Gastroesophageal sphincter (tissue), 4 donors: ENCODE data around the gene PRR15. TPM values are rescaled to one million over a fixed set of nuclear protein-coding genes. Genes with fewer than 3 reads are reported as not detected.

Source experiments
- ATAC-seq: fragments of 150-250 bp; one replicate; pipeline ENCODE4 v1.9.1; 2016; ENCODE audit warnings: mild to moderate bottlenecking, moderate library complexity
- H3K27ac ChIP-seq, 4 donors: fragments of 200-600 bp; sonication (generic) in 3 of 4; 1 replicate in 3 of 4; 2 replicates in 1 of 4; pipeline ENCODE4 v1.5.1; 2016 to 2019
- H3K27me3 ChIP-seq: fragments of 200-600 bp; sonication (generic); one replicate; pipeline ENCODE4 v1.5.1; 2019
- H3K36me3 ChIP-seq, 2 donors: fragments of 200-600 bp; sonication (generic); one replicate each; pipeline ENCODE4 v1.5.1; 2019; ENCODE audit warnings: control low read depth in 1 of 2
- H3K4me1 ChIP-seq, 3 donors: fragments of 200-600 bp; sonication (generic); 1 replicate in 2 of 3; 2 replicates in 1 of 3; pipeline ENCODE4 v1.5.1; 2016 to 2019; ENCODE audit warnings: control low read depth in 2 of 3
- H3K4me3 ChIP-seq, 2 donors: fragments of 200-600 bp; sonication (generic); one replicate each; pipeline ENCODE4 v1.5.1; 2019; ENCODE audit warnings: mild to moderate bottlenecking in 1 of 2, moderate library complexity in 1 of 2
- H3K9me3 ChIP-seq, 3 donors: fragments of 200-600 bp; sonication (generic); one replicate each; pipeline ENCODE4 v1.5.1; 2017 to 2019; ENCODE audit warnings: control low read depth in 2 of 3
- EP300 ChIP-seq: sonication (generic); formaldehyde crosslinking; IDR thresholded peaks from one replicate; pipeline ENCODE4 v1.6.1; 2017; ENCODE audit warnings: antibody characterized with exemption, mild to moderate bottlenecking
- POLR2A ChIP-seq, 2 donors: fragments of 450-650 bp; IDR thresholded peaks; one replicate each; pipeline ENCODE4 v1.6.1; 2017; ENCODE audit warnings: antibody characterized with exemption in 2 of 2, mild to moderate bottlenecking in 2 of 2, moderate library complexity in 1 of 2
- POLR2AphosphoS5 ChIP-seq: sonication (generic); formaldehyde crosslinking; IDR thresholded peaks from one replicate; pipeline ENCODE4 v1.6.1; 2017; ENCODE audit warnings: antibody characterized with exemption
- WGBS, 2 donors: methylation state at CpG; one replicate each; pipeline ENCODE4 v1.1.5; 2018; ENCODE audit warnings: low coverage in 1 of 2; 5-methylcytosine and 5-hydroxymethylcytosine counted together
- total RNA-seq, 4 donors: library from RNA; depleted of rRNA; stranded (reverse); fragments of >200 nt; gene quantifications; one replicate each; pipeline ENCODE4 v1.1.0, GENCODE V29; 2016
- TF ChIP-seq, protein P1 (sequence below), 4 experiments: fragments of 200-600 bp in 2 of 4; fragments of 450-650 bp in 2 of 4; sonication (generic) in 1 of 4; IDR thresholded peaks; one replicate each; pipeline ENCODE4 v1.5.1; 2017 to 2019; ENCODE audit warnings: antibody characterized with exemption in 4 of 4, mild to moderate bottlenecking in 2 of 4, moderate library complexity in 2 of 4

PRR15 gene
- total RNA-seq, 4 donors from 2014 or later: 0.35 TPM; not detected in 3

GRCh38 chr7:29567174-29567573 is 3.5 kb downstream of the PRR15 start:
- ATAC-seq: no peak
- Histone ChIP-seq H3K4me1 (peaks cover 0 to 43% (median 15%) of the 10 kb centered on the region in 3 donors), H3K36me3 (no peaks in the 10 kb centered on the region), H3K9me3 (no peaks in the 10 kb centered on the region), H3K27me3 (peaks cover 63% of the 10 kb centered on the region), H3K27ac (no peak overlapping the region), H3K4me3 (no peak overlapping the region)
- TF ChIP-seq POLR2A (IDR thresholded peaks at IDR 0.05): no peak
- TF ChIP-seq EP300: no peak
- TF ChIP-seq, protein P1, sequence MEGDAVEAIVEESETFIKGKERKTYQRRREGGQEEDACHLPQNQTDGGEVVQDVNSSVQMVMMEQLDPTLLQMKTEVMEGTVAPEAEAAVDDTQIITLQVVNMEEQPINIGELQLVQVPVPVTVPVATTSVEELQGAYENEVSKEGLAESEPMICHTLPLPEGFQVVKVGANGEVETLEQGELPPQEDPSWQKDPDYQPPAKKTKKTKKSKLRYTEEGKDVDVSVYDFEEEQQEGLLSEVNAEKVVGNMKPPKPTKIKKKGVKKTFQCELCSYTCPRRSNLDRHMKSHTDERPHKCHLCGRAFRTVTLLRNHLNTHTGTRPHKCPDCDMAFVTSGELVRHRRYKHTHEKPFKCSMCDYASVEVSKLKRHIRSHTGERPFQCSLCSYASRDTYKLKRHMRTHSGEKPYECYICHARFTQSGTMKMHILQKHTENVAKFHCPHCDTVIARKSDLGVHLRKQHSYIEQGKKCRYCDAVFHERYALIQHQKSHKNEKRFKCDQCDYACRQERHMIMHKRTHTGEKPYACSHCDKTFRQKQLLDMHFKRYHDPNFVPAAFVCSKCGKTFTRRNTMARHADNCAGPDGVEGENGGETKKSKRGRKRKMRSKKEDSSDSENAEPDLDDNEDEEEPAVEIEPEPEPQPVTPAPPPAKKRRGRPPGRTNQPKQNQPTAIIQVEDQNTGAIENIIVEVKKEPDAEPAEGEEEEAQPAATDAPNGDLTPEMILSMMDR (IDR thresholded peaks at IDR 0.05): no peak
- TF ChIP-seq POLR2AphosphoS5: no peak
- WGBS, 2 donors: 78 to 94% methylated on average over 2 of the region's 2 CpGs

- Histone ChIP-seq H3K27ac (no peak overlapping the region), H3K4me3 (no peak overlapping the region), H3K36me3 (no peaks in the 10 kb centered on the region), H3K4me1 (peaks cover 0 to 21% (median 5%) of the 10 kb centered on the region in 3 donors), H3K9me3 (no peaks in the 10 kb centered on the region), H3K27me3 (peaks cover 38% of the 10 kb centered on the region)
- ATAC-seq: no peak
- WGBS, 2 donors: 59 to 63% methylated on average over 6 of the region's 6 CpGs
- no peak for TF ChIP-seq POLR2AphosphoS5
- TF ChIP-seq POLR2A (IDR thresholded peaks at IDR 0.05): no peak
- TF ChIP-seq EP300: no peak
- TF ChIP-seq, protein P1 (IDR thresholded peaks at IDR 0.05): no peak
These were observed 6.0 kb downstream of the PRR15 start for GRCh38 chr7:29569648-29570047.

- TF ChIP-seq POLR2A (IDR thresholded peaks at IDR 0.05) (no peak), POLR2AphosphoS5 (no peak), EP300 (no peak)
- TF ChIP-seq, protein P1 (IDR thresholded peaks at IDR 0.05): no peak
- Histone ChIP-seq H3K4me3 (no peak overlapping the region), H3K4me1 (no peaks in the 10 kb centered on the region), H3K27ac (no peak overlapping the region), H3K27me3 (peaks cover 16% of the 10 kb centered on the region), H3K36me3 (no peaks in the 10 kb centered on the region), H3K9me3 (peaks cover 0 to 7% (median 0%) of the 10 kb centered on the region in 3 donors)
- 93 to 100% methylated on average over 1 to 2 of the region's 2 CpGs for WGBS, 2 donors
- ATAC-seq: no peak
These were observed 8.9 kb downstream of the PRR15 start for GRCh38 chr7:29572558-29572957.

DNA sequence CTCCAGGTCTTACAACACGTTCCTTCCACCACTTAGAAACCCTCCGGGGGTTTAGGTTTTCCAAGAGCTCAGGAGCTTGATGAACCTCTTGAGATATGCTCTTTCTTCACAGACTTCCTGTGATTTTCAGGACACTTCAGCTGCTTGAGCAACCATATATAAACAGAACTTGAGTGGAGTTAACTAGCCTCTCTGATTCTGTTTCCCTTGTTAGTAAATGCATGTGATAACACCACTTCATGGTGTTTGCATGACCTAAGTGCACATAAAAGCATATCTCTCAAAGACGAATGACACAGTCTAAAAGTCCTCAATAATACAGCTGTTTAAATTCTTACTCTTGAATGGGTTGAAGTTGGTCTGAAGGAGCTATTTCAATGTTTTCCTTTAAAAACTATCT is 9.9 kb downstream of the PRR15 start:
- WGBS, 2 donors: 64 to 82% methylated on average over 3 of the region's 3 CpGs
- no peak overlapping the region for H3K27ac ChIP-seq

GRCh38 chr7:29574659-29575058 is 11.0 kb downstream of the PRR15 start:
- Histone ChIP-seq H3K27me3 (peaks cover 9% of the 10 kb centered on the region), H3K4me3 (no peak overlapping the region), H3K4me1 (no peaks in the 10 kb centered on the region), H3K27ac (no peak overlapping the region), H3K9me3 (peaks cover 0 to 10% (median 0%) of the 10 kb centered on the region in 3 donors), H3K36me3 (no peaks in the 10 kb centered on the region)
- no peak for TF ChIP-seq POLR2A (IDR thresholded peaks at IDR 0.05)
- TF ChIP-seq, protein P1 (IDR thresholded peaks at IDR 0.05): no peak
- no peak for TF ChIP-seq POLR2AphosphoS5
- no peak for TF ChIP-seq EP300
- ATAC-seq: no peak
- 86 to 92% methylated on average over 1 to 3 of the region's 3 CpGs for WGBS, 2 donors

More for the DNA sequence above, 9.9 kb downstream of the PRR15 start:
- TF ChIP-seq POLR2A (IDR thresholded peaks at IDR 0.05) (no peak), EP300 (no peak), POLR2AphosphoS5 (no peak)
- TF ChIP-seq, protein P1 (IDR thresholded peaks at IDR 0.05): no peak
- Histone ChIP-seq H3K27me3 (peaks cover 11% of the 10 kb centered on the region), H3K4me3 (no peak overlapping the region), H3K9me3 (peaks cover 0 to 10% (median 0%) of the 10 kb centered on the region in 3 donors), H3K4me1 (no peaks in the 10 kb centered on the region), H3K36me3 (no peaks in the 10 kb centered on the region)
- no peak for ATAC-seq
